ENCODE data around the gene SCTR. TPM values are rescaled to one million over a fixed set of nuclear protein-coding genes. Genes with fewer than 3 reads are reported as not detected.
A peak's percentile ranks its signal among the peaks of the same experiment; 100 is the strongest.

SCTR gene
- total RNA-seq, 1 donor from 2014 or later = not detected

- Mint-ChIP-seq H3K36me3 (ENCODE audit: unreplicated experiment) (no peaks in the 10 kb centered on the region), H3K4me1 (ENCODE audit: unreplicated experiment) (no peaks in the 10 kb centered on the region), H3K27me3 (ENCODE audit: unreplicated experiment) (peaks cover 38% of the 10 kb centered on the region), H3K27ac (ENCODE audit: unreplicated experiment) (no peak overlapping the region), H3K4me3 (ENCODE audit: unreplicated experiment) (no peak overlapping the region), H3K9me3 (ENCODE audit: unreplicated experiment) (no peaks in the 10 kb centered on the region)
- no peak for TF ChIP-seq CTCF (IDR thresholded peaks at IDR 0.05)
- DNase-seq (ENCODE audit: extremely low spot score, unreplicated experiment) = peak; percentile 49
Observed at GRCh38 chr2:119478978-119479295, 45.3 kb downstream of the SCTR start.

DNA sequence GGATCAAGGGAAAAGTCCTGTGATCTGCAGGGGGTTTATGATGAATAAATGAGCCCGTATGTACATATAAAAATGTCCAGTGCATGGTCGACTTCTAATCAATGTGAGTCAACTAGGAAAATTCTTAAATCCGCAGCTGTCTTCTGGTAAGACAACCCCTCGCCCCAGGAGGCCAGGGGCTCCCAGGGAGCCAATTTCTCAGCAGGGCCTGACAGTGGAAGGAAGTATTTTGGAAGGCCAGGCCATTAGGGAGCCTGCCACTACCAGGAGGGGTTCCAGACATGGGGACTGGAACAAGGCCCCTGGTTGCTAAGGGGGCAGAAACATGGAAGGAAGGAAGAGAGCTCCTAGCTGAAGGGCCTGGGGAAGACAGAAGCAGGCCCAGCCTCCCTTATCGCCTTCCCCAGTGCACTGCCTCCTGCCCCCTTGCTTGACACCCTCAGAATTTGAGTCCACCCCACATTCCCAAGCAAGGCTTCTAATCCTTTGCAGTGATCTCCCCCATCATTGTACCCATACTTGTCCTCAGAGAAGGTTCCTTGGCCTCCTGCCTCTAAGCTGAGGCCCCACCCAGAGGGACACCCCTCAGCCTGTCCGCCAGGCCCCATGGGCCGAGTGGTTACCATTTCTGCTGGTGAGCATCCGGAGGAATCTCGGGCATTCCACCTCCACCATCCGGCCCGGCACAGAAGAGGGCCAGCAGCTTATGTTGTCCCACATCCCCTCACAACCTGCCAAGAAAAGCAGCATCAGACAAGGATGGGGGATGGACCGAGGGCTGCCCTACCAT is 45.9 kb downstream of the SCTR start:
- no peak for TF ChIP-seq CTCF (IDR thresholded peaks at IDR 0.05)
- no peak overlapping the region for H3K27ac Mint-ChIP-seq (ENCODE audit: unreplicated experiment)
- no peaks in the 10 kb centered on the region for H3K4me1 Mint-ChIP-seq (ENCODE audit: unreplicated experiment)
- H3K36me3 Mint-ChIP-seq (ENCODE audit: unreplicated experiment) = no peaks in the 10 kb centered on the region
- no peaks in the 10 kb centered on the region for H3K9me3 Mint-ChIP-seq (ENCODE audit: unreplicated experiment)
- peak; percentile 78 for DNase-seq (ENCODE audit: extremely low spot score, unreplicated experiment)
- H3K27me3 Mint-ChIP-seq (ENCODE audit: unreplicated experiment) = peaks cover 33% of the 10 kb centered on the region
- no peak overlapping the region for H3K4me3 Mint-ChIP-seq (ENCODE audit: unreplicated experiment)

DNA sequence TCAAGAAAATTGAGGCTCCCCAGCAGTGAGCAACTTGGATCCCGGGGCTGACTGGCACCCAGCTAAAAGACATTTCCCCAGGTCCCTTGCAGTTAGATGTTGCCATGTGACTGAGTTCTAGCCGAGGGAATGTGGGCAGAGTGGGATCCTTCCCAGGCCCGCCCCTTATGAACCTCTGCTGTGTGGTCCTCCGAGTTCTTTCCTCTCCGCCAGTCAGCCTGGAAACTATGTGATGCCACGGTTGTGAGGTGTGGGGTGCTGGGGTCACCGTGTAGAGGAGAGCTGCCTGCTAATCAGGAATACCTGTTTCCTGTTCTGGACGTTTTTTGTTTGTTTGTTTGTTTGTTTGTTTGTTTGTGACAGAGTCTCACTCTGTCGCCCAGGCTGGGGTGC is 47.2 kb downstream of the SCTR start:
- no peak overlapping the region for H3K27ac Mint-ChIP-seq (ENCODE audit: unreplicated experiment)
- H3K4me3 Mint-ChIP-seq (ENCODE audit: unreplicated experiment) = no peak overlapping the region
- DNase-seq (ENCODE audit: extremely low spot score, unreplicated experiment) = peak; percentile 67
- H3K4me1 Mint-ChIP-seq (ENCODE audit: unreplicated experiment) = no peaks in the 10 kb centered on the region
- H3K36me3 Mint-ChIP-seq (ENCODE audit: unreplicated experiment) = no peaks in the 10 kb centered on the region
- no peak for TF ChIP-seq CTCF (IDR thresholded peaks at IDR 0.05)
- H3K9me3 Mint-ChIP-seq (ENCODE audit: unreplicated experiment) = no peaks in the 10 kb centered on the region
- H3K27me3 Mint-ChIP-seq (ENCODE audit: unreplicated experiment) = peaks cover 34% of the 10 kb centered on the region

GRCh38 chr2:119476301-119477112 is 47.8 kb downstream of the SCTR start:
- Mint-ChIP-seq H3K27me3 (ENCODE audit: unreplicated experiment) (peaks cover 38% of the 10 kb centered on the region), H3K9me3 (ENCODE audit: unreplicated experiment) (no peaks in the 10 kb centered on the region), H3K27ac (ENCODE audit: unreplicated experiment) (no peak overlapping the region), H3K4me3 (ENCODE audit: unreplicated experiment) (no peak overlapping the region), H3K36me3 (ENCODE audit: unreplicated experiment) (no peaks in the 10 kb centered on the region), H3K4me1 (ENCODE audit: unreplicated experiment) (no peaks in the 10 kb centered on the region)
- TF ChIP-seq CTCF (IDR thresholded peaks at IDR 0.05) = peak; percentile 91
- DNase-seq (ENCODE audit: extremely low spot score, unreplicated experiment) = peak; percentile 82

GRCh38 chr2:119475857-119476244 is 48.4 kb downstream of the SCTR start:
- H3K36me3 Mint-ChIP-seq (ENCODE audit: unreplicated experiment) = no peaks in the 10 kb centered on the region
- no peak for DNase-seq (ENCODE audit: extremely low spot score, unreplicated experiment)
- peaks cover 35% of the 10 kb centered on the region for H3K27me3 Mint-ChIP-seq (ENCODE audit: unreplicated experiment)
- H3K9me3 Mint-ChIP-seq (ENCODE audit: unreplicated experiment) = no peaks in the 10 kb centered on the region
- no peaks in the 10 kb centered on the region for H3K4me1 Mint-ChIP-seq (ENCODE audit: unreplicated experiment)
- no peak for TF ChIP-seq CTCF (IDR thresholded peaks at IDR 0.05)
- no peak overlapping the region for H3K4me3 Mint-ChIP-seq (ENCODE audit: unreplicated experiment)
- no peak overlapping the region for H3K27ac Mint-ChIP-seq (ENCODE audit: unreplicated experiment)

All from osteocyte (in vitro differentiated cells).